ENCODE results near the gene NENF.
"Not testable (repeated sequence)": the region's sequence is repeated elsewhere in the genome, so short reads cannot be mapped to it uniquely, and the experiment has no call there.

NENF gene

DNA sequence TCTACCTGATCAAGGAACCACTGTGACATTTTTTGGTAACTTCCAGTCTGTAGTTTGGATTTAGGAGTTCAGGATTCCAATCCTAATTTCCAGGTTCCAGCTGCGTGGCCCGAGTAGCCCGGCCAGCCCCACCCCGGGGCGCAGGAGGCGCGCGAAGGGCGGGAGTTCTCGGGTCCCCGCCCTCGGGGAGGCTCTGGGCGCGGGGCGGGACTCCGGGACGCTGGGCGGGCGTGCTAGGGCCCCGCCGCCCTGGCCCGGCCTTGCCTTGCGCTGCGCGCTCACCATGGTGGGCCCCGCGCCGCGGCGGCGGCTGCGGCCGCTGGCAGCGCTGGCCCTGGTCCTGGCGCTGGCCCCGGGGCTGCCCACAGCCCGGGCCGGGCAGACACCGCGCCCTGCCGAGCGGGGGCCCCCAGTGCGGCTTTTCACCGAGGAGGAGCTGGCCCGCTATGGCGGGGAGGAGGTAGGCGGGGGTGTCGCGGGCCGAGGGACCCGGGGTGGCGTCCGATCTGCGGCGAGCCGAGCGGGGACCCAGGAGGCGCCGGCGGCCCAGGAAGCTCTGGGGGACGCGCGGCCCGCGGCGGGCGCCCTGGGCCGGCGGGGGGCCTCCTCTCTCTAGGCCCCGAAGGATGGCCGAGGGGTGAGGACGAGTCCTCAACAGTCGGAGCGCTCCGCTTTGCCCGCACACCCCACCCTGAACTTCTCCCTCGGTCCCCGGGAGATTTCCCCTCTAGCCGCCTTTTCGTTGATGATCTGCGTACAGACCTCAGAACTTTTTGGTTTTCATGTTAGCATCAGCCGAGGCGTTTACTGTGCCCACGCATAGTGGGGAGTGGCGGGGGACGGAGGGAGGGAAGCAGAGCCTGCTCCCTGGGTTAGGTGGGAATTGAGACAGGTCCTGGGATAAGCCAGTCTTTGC, at the start of gene NENF:
Gene NENF, plus strand, starts transcription at position 260 of the 916 bp plus-strand sequence. Its CDS starts 24 bp downstream, at position 284.
- peak; percentile 90 for DNase-seq (ENCODE audit: low spot score)

GRCh38 chr1:212386029-212386428, 46.7 kb upstream of the NENF start:
- DNase-seq (ENCODE audit: low spot score), result no peak

- DNase-seq (ENCODE audit: low spot score), result no peak
These were observed 43.6 kb upstream of the NENF start for GRCh38 chr1:212388985-212389716.

- not testable (repeated sequence) for DNase-seq (ENCODE audit: low spot score)
These were observed 36.9 kb upstream of the NENF start for GRCh38 chr1:212395678-212396437.

GRCh38 chr1:212396638-212397037, 36.1 kb upstream of the NENF start:
- no peak for DNase-seq (ENCODE audit: low spot score)

DNA sequence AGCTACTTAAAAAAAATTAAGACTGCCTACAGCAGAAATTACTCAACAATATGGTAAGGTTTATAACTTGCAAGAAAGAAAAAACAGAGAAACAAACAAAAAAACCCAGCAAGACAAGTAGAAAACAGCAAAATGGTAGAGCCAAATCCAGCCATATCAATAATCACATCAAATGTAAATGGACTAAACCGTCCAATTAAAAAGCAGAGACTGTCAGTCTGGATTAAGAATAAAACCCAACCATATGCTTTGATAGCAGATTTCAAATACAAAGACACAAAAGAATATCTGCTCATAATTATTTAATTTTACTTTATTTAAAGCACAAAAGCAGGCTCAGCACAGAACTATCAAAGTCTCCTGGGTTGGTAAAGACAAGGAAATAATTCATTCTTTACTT, 35.5 kb upstream of the NENF start:
- DNase-seq (ENCODE audit: low spot score), result no peak

DNA sequence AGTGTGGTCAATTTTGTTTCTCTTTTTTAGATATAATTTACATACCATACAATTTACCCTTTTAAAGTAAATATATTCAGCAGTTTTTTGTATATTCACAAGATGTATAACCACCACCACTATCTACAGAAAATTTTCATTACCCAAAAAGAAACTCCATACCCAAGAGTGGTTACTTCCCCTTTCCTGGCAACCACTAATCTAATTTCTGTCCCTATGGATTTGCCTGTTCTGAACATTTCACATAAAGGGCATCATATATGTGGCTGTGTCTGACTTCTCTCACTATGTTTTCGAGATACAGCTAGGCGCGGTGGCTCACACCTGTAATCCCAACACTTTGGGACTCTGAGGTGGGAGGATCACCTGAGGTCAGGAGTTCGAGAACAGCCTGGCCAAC, 31.7 kb upstream of the NENF start:
- no peak for DNase-seq (ENCODE audit: low spot score)

- no peak for DNase-seq (ENCODE audit: low spot score)
These were observed 30.7 kb upstream of the NENF start for GRCh38 chr1:212401838-212402582.

GRCh38 chr1:212402666-212403321, 29.9 kb upstream of the NENF start:
- DNase-seq (ENCODE audit: low spot score), result no peak

DNA sequence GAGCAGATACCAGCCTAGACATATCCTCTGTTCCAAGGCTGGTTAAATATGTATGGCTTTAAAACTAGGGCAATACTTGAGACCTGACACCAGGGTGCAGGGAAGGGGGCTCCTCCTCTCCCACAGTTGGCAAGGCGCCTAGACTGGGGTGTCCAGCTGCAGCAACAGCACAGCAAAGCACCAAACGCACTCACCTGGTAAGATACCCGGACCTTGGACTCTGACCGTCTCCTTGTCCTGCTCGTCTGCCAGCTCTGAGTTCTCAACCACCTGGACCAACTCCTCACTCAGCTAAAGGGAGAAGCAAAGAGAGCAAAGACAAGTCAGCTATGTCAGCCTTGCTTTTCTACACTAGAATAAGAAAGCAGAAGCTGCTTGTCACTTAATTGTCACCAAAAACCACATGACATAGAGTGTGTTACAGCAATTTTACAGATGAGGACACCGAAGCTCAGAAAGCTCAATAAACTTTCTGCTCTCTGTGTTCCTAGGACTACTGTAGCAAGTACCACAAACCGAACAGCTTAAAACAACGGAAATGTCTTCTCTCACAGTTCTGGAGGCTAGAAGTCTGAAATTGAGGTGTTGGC, 22.4 kb upstream of the NENF start:
- DNase-seq (ENCODE audit: low spot score), result no peak

DNA sequence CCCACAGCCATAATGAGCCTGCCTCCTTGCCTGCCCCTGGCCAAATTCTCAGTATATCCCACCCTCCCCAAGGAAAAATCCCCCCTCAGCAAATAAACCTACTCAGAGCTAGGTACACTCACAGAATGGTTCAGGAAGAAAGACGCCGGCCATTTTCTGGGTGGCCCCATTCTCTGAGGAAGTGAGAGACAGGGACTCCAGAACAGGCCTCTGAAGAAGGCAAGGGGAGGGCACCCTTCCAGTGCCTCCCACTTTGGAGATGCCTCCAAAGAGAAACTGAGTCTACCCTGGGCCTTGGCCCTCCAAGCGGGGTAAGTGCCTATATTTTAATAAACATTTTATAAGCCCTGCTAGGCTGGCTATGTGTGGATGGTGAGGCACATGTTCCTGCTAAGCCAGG, 20.3 kb upstream of the NENF start:
- no peak for DNase-seq (ENCODE audit: low spot score)

DNA sequence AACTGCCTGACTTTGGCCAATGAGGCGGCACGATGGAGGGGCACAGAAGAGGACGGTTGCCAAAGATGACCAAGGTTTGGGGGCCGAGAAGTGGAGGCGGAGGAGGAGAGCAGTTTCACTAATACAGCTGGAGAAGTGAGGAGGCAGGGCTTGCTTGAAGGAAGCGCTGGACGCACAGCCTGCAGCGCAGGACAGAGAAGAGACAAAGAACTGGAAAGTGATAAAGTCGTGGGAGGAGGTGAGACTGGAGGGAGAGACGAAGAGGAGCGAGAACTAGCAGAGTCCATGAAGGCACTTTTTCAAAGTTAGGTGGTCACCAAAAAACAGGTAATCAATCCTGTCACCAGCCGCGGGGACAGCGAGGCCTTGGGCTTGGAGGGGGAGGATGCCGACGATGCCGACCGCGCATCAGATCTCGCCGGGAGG, 18.8 kb upstream of the NENF start:
- no peak for DNase-seq (ENCODE audit: low spot score)

DNA sequence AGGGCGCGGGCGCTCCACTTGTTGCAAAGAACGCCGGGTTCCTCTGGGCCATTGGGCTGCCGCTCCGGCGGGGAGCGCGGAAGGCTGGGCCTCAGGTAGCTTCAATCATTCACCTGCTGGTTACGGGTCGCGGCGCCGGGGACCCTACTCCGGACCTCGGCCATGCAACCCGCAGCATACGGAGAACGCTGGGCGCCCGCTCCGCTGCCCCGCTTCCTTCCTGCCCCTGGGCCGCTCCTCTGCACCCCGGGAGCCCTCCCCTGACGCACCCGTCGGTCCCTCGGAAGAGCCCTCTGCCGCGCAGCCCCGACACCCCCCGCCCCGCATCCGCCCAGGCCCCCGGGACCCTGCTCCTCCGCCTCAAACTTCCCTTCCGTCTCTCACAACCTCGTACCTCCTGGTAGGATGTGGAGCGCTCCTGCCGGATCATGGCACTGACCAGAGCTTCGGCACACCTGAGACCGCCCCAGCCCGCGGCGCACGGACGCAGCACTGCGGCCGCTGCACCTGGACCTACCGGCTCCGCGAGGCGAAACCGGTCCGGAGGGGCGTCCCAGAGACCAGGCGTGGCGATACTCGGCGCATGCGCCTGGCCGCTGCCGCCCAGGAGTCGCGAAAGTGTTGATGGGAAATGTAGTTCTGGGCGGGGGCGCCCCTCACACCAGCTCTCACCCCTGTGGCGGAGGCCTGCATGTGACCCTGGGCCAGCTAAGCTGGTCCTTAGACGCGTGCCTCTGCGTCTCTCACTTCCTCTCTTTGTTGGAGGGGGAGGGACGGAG, 18.2 kb upstream of the NENF start, which contains the start of gene PACC1:
Gene PACC1, minus strand, starts transcription at position 559 of the 779 bp plus-strand sequence. Its CDS starts 129 bp downstream, at position 430.
- peak; percentile 91 for DNase-seq (ENCODE audit: low spot score)

DNA sequence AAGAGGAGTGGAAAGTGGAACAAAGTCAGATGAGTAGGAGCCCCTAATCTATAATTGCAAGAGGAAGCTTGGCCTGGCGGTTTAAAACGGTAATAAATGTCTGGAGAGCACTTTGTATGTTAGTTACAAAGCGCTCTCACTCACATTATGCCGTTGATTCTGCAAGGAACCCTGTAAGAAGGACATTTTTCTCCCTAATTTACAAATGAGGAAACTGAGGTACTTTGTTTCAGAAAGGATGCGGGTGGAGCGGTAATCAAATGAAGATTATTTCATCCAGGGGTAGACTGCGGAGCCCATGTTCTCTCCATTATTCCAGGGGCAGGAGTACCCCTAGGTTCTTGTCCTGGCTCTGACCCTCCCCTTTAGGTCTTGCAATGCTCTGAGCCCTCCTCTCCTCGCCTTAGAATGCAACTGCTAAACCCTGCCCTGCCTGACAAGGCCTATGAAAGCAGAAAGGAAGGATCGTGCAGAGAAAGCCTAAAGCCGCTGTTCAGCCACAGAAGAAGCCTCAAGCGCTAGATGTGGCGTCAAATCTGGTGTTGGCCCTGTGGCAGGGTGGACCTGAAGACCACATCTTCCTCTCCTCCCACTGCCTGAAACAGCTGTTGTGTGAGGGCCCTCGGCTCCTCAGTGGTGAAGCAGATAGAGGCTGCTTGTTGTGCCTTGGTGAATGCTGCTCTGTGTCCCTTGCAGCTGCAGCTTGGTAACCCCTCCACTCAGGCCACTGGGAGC, 17.4 kb upstream of the NENF start:
- peak; percentile 92 for DNase-seq (ENCODE audit: low spot score)

- DNase-seq (ENCODE audit: low spot score), result no peak
These were observed 11.6 kb upstream of the NENF start for GRCh38 chr1:212421165-212421564.

GRCh38 chr1:212423879-212424278, 8.8 kb upstream of the NENF start:
- DNase-seq (ENCODE audit: low spot score), result no peak

DNA sequence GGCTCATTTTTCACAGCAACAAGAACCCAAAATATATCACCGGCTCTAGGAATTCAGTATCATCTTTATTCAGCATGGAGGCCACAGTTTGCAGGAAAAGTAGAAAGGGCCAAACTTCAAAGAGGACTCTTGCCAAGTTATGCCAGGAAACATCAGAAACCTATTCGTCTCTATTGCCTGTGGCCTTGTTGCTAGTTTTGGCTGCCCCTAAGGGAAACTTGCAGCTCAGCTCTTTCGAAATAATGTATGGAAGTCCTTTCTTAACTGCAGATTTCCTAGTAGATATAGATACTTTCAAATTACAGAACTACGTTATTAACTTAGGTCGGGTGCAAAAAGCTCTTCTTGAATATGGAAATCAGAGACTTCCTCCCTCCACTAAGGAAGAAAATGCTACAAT, 4.2 kb upstream of the NENF start:
- DNase-seq (ENCODE audit: low spot score), result no peak

- DNase-seq (ENCODE audit: low spot score), result no peak
These were observed 2.3 kb upstream of the NENF start for GRCh38 chr1:212430416-212430815.

GRCh38 chr1:212430955-212431394, 1.7 kb upstream of the NENF start:
- no peak for DNase-seq (ENCODE audit: low spot score)
